ENCODE data around the gene PRM1.

PRM1 gene

DNA sequence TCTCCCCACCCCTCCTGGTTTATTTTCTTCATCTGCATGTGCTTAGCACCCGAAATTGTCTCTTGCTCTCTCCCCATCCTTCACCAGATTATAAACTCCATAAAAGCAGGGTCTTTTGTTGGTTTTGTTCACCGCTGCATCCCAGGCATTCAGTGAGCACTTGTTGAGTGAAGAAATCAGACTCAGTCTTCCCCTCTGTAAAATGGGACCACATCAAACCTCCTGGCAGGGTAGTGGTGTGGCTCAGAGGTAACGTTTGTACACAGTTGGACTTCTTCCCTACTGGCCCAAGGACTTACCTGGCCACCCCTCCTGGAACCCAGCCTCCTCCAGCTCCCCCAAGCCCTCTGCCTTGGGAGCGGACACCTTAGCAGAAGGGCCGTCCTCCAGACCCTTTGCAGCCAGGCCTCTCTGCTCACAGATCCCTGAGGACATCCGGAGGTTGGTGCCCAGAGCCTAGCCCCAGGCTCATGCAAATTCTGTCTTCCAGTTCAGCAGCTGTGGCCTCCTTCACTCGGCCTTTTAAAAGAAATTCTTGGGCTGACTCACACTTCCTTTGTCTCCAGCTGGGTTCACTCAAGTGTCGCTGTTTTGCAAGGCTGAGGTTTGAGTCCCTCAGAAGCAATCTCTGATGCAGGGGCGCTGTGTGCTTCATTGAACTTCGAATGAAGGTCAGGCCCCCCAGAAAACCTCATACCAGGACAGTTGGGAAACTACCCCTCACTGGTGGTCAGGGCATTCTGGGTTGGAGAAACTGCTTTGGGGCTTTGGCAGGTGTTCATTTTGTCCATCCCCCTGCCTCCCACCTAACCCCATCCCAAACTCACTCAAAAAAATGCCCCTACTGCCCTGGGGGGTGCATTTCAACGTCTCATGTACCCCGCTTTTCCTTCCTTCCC lies 47.3 kb upstream of the PRM1 start:
- TF ChIP-seq FOXP2 (optimal IDR thresholded peaks at IDR 0.05; ENCODE audit: borderline replicate concordance, extremely low read depth, extremely low read length, insufficient read depth): no peak
- TF ChIP-seq, protein P1, sequence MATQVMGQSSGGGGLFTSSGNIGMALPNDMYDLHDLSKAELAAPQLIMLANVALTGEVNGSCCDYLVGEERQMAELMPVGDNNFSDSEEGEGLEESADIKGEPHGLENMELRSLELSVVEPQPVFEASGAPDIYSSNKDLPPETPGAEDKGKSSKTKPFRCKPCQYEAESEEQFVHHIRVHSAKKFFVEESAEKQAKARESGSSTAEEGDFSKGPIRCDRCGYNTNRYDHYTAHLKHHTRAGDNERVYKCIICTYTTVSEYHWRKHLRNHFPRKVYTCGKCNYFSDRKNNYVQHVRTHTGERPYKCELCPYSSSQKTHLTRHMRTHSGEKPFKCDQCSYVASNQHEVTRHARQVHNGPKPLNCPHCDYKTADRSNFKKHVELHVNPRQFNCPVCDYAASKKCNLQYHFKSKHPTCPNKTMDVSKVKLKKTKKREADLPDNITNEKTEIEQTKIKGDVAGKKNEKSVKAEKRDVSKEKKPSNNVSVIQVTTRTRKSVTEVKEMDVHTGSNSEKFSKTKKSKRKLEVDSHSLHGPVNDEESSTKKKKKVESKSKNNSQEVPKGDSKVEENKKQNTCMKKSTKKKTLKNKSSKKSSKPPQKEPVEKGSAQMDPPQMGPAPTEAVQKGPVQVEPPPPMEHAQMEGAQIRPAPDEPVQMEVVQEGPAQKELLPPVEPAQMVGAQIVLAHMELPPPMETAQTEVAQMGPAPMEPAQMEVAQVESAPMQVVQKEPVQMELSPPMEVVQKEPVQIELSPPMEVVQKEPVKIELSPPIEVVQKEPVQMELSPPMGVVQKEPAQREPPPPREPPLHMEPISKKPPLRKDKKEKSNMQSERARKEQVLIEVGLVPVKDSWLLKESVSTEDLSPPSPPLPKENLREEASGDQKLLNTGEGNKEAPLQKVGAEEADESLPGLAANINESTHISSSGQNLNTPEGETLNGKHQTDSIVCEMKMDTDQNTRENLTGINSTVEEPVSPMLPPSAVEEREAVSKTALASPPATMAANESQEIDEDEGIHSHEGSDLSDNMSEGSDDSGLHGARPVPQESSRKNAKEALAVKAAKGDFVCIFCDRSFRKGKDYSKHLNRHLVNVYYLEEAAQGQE (IDR thresholded peaks at IDR 0.05; ENCODE audit: insufficient read depth in 1 of 2, low read depth in 2 of 2, low read length in 2 of 2): peak in 1 of 2 experiments; percentile 53; a peak in 1 of 4 replicates
- TF ChIP-seq POLR2AphosphoS5 (IDR thresholded peaks at IDR 0.05; ENCODE audit: low read depth, low read length): no peak
- no peak for TF ChIP-seq TAF1 (IDR thresholded peaks at IDR 0.05; ENCODE audit: borderline replicate concordance, insufficient read depth, low read length)
- TF ChIP-seq SIN3A (IDR thresholded peaks at IDR 0.05; ENCODE audit: borderline replicate concordance, insufficient read depth, low read length): peak; percentile 95; the same call in 1 of the 2 replicates

DNA sequence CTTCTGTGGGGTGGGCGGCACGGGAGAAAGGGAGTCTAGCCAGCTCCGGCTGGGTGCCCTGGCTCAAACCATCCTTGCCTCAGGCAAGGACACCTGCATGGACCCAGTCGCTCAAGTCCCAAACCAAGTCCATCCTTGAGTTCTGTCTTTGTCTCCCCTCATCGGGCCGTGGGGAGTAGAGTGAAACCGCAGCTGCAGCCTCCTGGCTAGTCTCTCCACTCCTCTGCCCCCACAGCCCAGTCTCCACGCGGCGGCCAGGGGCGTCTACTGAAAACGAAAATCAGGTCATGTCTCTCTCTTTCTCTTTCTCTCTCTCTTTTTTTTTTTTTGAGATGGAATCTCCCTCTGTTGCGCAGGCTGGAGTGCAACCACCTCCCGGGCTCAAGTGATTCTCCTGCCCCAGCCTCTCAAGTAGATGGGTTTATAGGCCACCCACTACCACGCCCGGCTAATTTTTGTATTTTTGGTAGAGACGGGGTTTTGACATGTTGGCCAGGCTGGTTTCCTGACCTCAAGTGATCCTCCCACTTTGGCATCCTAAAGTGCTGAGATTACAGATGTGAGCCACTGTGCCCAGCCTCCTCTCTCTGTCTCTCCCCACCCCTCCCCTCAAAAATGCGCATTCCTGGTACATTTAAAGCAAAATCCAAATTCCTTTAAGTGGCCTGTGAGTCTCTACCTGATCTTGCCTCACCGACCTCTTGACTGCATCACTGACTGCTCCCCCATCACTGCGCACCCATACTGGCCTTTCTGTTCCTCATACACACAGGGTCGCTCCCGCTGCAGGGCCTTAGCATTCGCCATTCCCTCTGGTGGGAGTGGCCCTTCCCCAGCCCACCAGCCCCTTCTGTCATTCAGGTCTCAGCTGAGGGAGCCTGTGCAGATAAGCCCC lies 46.4 kb upstream of the PRM1 start:
- TF ChIP-seq POLR2AphosphoS5 (IDR thresholded peaks at IDR 0.05; ENCODE audit: low read depth, low read length) (no peak), SIN3A (IDR thresholded peaks at IDR 0.05; ENCODE audit: borderline replicate concordance, insufficient read depth, low read length) (no peak), TAF1 (IDR thresholded peaks at IDR 0.05; ENCODE audit: borderline replicate concordance, insufficient read depth, low read length) (no peak)

DNA sequence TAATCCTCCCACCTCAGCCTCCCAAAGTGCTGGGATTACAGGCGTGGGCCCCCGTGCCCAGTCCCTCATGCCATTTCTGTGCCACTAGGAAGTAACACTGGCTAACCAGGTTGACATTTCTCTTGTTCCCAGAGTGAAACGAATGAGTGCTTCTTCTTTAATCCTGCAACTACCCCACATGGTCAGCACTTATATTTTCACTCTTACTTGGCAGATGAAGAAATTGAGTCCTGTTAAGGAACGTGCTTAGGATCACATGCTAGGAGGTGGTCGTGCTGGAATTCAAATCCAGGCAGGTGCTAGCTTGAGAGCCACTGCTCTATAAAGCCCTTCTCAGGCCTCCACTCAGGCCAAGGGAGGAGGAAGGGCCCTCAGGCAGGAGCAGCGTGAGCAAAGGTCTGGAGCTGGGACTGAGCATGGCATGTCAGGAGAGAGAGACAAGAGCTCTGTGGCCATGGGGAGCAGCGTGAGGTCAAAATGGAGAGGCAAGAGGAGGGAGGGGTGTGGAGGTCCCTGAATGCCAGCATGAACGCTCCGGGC lies 45.7 kb upstream of the PRM1 start:
- TF ChIP-seq POLR2AphosphoS5 (IDR thresholded peaks at IDR 0.05; ENCODE audit: low read depth, low read length) (no peak), TAF1 (IDR thresholded peaks at IDR 0.05; ENCODE audit: borderline replicate concordance, insufficient read depth, low read length) (no peak), SIN3A (IDR thresholded peaks at IDR 0.05; ENCODE audit: borderline replicate concordance, insufficient read depth, low read length) (no peak), FOXP2 (optimal IDR thresholded peaks at IDR 0.05; ENCODE audit: borderline replicate concordance, extremely low read depth, extremely low read length, insufficient read depth) (no peak)
- TF ChIP-seq, protein P1 (IDR thresholded peaks at IDR 0.05; ENCODE audit: insufficient read depth in 1 of 2, low read depth in 2 of 2, low read length in 2 of 2): no peak

GRCh38 chr16:11326084-11326736 lies 45.1 kb upstream of the PRM1 start:
- TF ChIP-seq, protein P1 (IDR thresholded peaks at IDR 0.05; ENCODE audit: insufficient read depth in 1 of 2, low read depth in 2 of 2, low read length in 2 of 2): no peak
- no peak for TF ChIP-seq POLR2AphosphoS5 (IDR thresholded peaks at IDR 0.05; ENCODE audit: low read depth, low read length)
- no peak for TF ChIP-seq FOXP2 (optimal IDR thresholded peaks at IDR 0.05; ENCODE audit: borderline replicate concordance, extremely low read depth, extremely low read length, insufficient read depth)
- TF ChIP-seq TAF1 (IDR thresholded peaks at IDR 0.05; ENCODE audit: borderline replicate concordance, insufficient read depth, low read length): no peak
- no peak for TF ChIP-seq SIN3A (IDR thresholded peaks at IDR 0.05; ENCODE audit: borderline replicate concordance, insufficient read depth, low read length)
